ACC112 (cell line): ENCODE measurements around the gene P2RX5.
"Not testable (repeated sequence)": the region's sequence is repeated elsewhere in the genome, so short reads cannot be mapped to it uniquely, and the experiment has no call there.

Experiments
- H2AFZ ChIP-seq: fragments of 200-600 bp; sonication (generic); one replicate; pipeline ENCODE4 v1.6.0; 2017; ENCODE audit warnings: antibody characterized with exemption, low read length; ENCODE audit not compliant: unreplicated experiment
- H3K27ac ChIP-seq: fragments of 200-600 bp; sonication (generic); 2 replicates; pipeline ENCODE4 v1.5.1; 2014; ENCODE audit warnings: low read depth, mild to moderate bottlenecking, antibody characterized with exemption, low read length, moderate library complexity
- H3K27me3 ChIP-seq: fragments of 200-600 bp; sonication (generic); 2 replicates; pipeline ENCODE4 v1.6.1; 2014; ENCODE audit warnings: mild to moderate bottlenecking, antibody characterized with exemption, low read length, moderate library complexity, mixed read lengths; ENCODE audit not compliant: insufficient read depth
- H3K36me3 ChIP-seq: fragments of 200-600 bp; sonication (generic); 2 replicates; pipeline ENCODE4 v1.6.1; 2016; ENCODE audit warnings: mild to moderate bottlenecking, antibody characterized with exemption, low read length, moderate library complexity, mixed read lengths; ENCODE audit not compliant: insufficient read depth
- H3K4me1 ChIP-seq: fragments of 200-600 bp; sonication (generic); one replicate; pipeline ENCODE4 v1.6.1; 2016; ENCODE audit warnings: low read length, mixed read lengths; ENCODE audit not compliant: insufficient read depth, unreplicated experiment, control insufficient read depth
- H3K4me3 ChIP-seq: fragments of 200-600 bp; sonication (generic); 2 replicates; pipeline ENCODE4 v1.5.1; 2014; ENCODE audit warnings: mild to moderate bottlenecking, low read depth, low read length
- H3K79me2 ChIP-seq: fragments of 200-600 bp; sonication (generic); one replicate; pipeline ENCODE4 v1.6.0; 2016; ENCODE audit warnings: low read length; ENCODE audit not compliant: control insufficient read depth, unreplicated experiment, insufficient read depth

Gene P2RX5

DNA sequence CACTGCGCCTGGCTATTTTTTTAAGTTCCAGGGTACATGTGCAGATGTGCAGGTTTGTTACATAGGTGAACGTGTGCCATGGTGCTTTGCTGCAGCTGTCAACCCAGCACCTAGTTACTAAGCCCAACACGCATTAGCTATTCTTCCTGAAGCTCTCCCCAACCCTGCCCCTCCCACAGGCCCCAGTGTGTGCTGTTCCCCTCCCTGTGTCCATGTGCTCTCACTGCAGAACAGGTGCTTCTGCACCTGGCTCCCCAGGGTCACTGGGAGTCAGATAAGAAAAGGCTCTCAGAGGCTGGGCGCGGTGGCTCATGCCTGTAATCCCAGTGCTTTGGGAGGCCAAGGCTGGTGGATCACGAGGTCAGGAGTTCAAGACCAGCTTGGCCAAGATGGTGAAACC is 33.9 kb upstream of the P2RX5 start:
- Histone ChIP-seq H3K4me3 (no peak overlapping the region), H3K4me1 (peaks cover 24% of the 10 kb centered on the region), H3K36me3 (no peaks in the 10 kb centered on the region)

DNA sequence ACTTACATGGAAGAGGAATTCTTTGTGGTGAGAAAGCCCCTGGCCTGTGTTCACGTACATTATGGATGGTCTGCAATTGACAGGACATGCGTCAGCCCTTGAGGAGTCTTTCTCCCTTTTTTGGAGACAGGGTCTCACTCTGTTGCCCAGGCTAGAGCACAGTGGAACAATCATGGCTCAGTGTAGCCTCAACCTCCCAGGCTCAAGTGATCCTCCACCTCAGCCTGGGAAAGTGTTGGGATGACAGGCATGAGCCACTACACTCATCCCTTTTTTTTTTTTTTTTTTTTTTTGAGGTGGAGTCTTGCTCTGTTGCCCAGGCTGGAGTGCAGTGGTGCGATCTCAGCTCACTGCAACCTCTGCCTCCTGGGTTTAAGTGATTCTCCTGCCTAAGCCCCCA is 32.1 kb upstream of the P2RX5 start:
- peaks cover 40% of the 10 kb centered on the region for H3K79me2 ChIP-seq

More for the DNA sequence above, 33.9 kb upstream of the P2RX5 start:
- no peak overlapping the region for H3K27ac ChIP-seq
- peaks cover 25% of the 10 kb centered on the region for H3K79me2 ChIP-seq
- no peak overlapping the region for H2AFZ ChIP-seq
- H3K27me3 ChIP-seq: no peaks in the 10 kb centered on the region

DNA sequence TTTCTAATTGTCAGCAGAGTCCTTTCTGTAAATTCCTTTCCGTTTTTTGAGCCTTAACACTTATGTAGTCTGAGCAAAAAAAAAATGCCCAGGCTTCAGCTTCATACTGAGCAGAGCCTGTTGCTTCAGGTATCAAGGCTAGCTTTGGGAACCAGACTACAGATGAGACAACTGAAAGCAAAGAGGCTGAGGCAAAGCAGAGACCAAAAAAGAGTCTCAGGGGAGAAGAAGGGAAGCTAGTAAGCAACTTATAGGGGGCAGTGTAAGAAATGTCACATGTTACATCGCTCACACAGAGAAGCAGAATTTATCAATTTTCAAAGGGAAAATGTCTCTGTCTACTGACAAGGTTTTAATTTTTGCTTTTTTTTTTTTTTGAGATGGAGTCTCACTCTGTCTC is 31.1 kb upstream of the P2RX5 start:
- Histone ChIP-seq H3K36me3 (no peaks in the 10 kb centered on the region), H3K27ac (no peak overlapping the region), H3K4me3 (no peak overlapping the region), H3K4me1 (peaks cover 21% of the 10 kb centered on the region), H3K79me2 (peaks cover 48% of the 10 kb centered on the region), H3K27me3 (no peaks in the 10 kb centered on the region), H2AFZ (no peak overlapping the region)

More for the DNA sequence above, 32.1 kb upstream of the P2RX5 start:
- peaks cover 25% of the 10 kb centered on the region for H3K4me1 ChIP-seq
- not testable (repeated sequence) for H3K36me3 ChIP-seq, H3K27me3 ChIP-seq, H3K4me3 ChIP-seq, H2AFZ ChIP-seq, H3K27ac ChIP-seq

DNA sequence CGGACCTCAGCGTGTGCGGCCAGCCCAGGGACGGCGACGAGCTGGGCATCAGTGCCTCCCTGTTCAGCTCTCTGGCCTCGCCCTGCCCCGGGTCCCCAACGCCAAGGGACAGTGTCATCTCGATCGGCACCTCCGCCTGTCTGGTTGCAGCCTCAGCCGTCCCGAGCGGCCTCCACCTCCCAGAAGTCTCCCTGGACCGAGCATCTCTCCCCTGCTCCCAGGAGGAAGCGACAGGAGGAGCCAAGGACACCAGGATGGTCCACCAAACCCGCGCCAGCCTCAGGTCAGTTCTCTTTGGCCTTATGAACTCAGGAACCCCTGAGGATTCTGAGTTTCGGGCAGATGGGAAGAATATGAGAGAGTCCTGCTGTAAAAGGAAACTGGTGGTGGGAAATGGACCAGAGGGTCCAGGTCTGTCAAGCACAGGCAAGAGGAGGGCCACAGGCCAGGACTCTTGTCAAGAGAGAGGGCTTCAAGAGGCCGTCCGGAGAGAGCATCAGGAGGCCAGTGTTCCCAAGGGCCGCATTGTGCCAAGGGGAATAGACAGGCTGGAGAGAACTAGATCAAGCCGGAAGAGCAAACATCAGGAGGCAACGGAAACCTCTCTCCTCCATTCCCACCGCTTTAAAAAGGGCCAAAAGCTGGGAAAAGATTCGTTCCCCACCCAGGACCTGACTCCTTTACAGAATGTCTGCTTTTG is 28.6 kb upstream of the P2RX5 start:
- Histone ChIP-seq H2AFZ (peak overlapping the region; percentile 58), H3K27ac (0 out of 2 replicates have a peak overlapping the region, but pooled peaks have one; percentile 1), H3K27me3 (no peaks in the 10 kb centered on the region), H3K4me3 (peak overlapping the region; percentile 92), H3K4me1 (peaks cover 28% of the 10 kb centered on the region), H3K36me3 (no peaks in the 10 kb centered on the region), H3K79me2 (peaks cover 48% of the 10 kb centered on the region)

DNA sequence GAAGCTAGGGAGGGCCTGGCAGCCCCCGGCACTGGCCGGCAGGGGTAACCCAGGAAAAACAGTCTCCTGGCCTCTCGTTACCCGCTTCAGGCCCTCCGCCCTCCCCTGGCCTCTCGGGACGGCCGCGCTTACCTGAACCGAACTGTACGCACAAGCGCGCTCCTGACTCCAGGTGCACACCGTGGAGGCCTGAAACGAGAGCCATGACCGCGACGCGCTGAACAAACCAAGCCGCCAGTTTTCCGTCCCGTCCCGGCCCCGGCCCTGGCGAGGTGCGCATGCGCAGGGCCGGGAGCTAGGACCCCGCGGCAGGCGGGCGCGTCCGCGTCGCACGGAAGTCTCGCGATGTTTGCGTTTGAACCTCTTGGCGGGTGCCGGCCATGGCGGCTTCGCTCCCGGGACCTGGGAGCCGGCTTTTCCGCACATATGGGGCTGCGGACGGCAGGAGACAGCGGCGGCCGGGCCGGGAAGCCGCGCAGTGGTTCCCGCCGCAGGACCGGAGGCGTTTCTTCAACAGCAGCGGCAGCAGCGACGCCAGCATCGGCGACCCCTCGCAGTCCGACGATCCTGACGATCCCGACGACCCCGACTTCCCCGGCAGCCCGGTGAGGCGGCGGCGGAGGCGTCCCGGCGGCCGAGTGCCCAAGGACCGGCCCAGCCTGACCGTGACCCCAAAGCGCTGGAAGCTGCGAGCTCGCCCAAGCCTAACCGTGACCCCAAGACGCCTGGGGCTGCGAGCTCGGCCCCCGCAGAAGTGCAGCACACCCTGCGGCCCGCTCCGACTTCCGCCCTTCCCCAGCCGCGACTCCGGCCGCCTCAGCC is 27.8 kb upstream of the P2RX5 start, which contains the start of gene HASPIN:
HASPIN (plus strand) TSS at position 348 of the 822 bp plus-strand sequence; CDS start at position 381, 33 bp downstream.
- peak within 1 kb of the TSS; percentile 92 for H3K4me3 ChIP-seq

DNA sequence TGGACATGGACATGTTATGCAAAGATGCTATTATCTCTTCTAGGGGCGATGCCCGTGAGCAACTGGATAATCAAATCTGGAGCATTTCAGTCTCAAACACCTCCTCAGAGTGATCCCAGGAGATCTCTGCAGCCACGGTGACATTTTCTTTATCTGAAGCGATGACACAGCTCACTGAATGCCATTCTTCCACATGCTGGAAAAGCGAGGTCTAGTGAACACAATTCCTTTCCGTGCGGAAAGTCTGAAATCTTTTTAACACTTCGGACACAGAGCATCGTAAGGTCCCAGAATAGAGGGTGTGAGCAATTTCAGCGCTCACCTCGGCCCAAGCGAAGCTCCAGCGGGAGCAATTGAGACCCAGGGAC is 27.2 kb upstream of the P2RX5 start:
- Histone ChIP-seq H2AFZ (peak overlapping the region; percentile 87), H3K27me3 (no peaks in the 10 kb centered on the region), H3K27ac (peak overlapping the region; percentile 30), H3K79me2 (peaks cover 51% of the 10 kb centered on the region), H3K4me3 (peak overlapping the region; percentile 92), H3K4me1 (peaks cover 31% of the 10 kb centered on the region), H3K36me3 (peaks cover 7% of the 10 kb centered on the region; the same call in 1 of the 2 replicates)

More for the DNA sequence above, 27.8 kb upstream of the P2RX5 start, which contains the start of gene HASPIN:
- H3K4me1 ChIP-seq: peaks cover 31% of the 10 kb centered on the region
- H2AFZ ChIP-seq: peak within 1 kb of the TSS; percentile 87
- H3K79me2 ChIP-seq: peaks cover 51% of the 10 kb centered on the region
- no peaks in the 10 kb centered on the region for H3K27me3 ChIP-seq
- H3K27ac ChIP-seq: peak within 1 kb of the TSS; percentile 30
- peaks cover 3% of the 10 kb centered on the region; the same call in 1 of the 2 replicates for H3K36me3 ChIP-seq

DNA sequence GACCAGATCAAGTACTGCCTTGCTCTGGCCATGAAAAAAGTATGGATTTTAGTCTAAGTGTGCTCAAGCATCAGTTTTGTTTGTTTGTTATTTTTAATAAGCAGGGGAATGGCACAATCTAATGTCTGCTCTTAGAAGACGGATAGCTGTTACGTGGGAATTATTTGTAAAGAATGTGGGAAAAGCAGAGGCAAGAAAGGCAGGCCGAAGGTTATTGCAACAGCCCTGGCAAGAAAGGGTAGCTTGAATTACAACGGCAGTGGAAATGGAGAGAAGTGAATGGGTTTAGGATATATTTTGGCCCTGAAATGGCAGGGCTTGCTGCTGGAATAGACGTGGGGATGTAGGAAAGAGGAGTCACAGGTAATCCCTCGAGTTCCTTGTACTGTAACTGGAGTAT is 26.8 kb upstream of the P2RX5 start:
- Histone ChIP-seq H3K27ac (peak overlapping the region; percentile 30; the same call in 1 of the 2 replicates), H3K4me3 (peak overlapping the region; percentile 92), H3K79me2 (peaks cover 48% of the 10 kb centered on the region), H2AFZ (peak overlapping the region; percentile 87), H3K36me3 (peaks cover 10% of the 10 kb centered on the region; the same call in 1 of the 2 replicates), H3K4me1 (peaks cover 31% of the 10 kb centered on the region), H3K27me3 (no peaks in the 10 kb centered on the region)

DNA sequence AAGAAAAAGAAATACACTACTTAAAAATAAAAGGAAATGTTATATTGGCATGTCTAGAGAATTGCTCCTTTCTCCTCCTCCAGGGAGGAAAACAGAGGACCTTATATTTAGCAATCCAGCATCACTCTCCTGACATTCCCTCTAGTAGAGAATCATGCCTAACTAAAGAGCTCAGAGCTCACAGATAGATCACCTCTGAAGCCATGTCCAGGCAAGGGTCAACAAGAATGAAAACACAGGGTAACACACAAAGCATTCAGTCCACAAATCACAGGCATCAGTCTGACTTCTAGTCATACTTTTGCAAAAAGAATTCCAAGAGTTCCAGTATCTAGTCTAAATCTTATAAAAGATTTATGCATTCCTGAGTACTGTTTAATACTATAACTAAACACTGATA is 23.3 kb upstream of the P2RX5 start:
- Histone ChIP-seq H3K79me2 (peaks cover 20% of the 10 kb centered on the region), H3K4me3 (no peak overlapping the region), H3K27me3 (no peaks in the 10 kb centered on the region), H3K4me1 (peaks cover 21% of the 10 kb centered on the region), H3K36me3 (peaks cover 34% of the 10 kb centered on the region), H2AFZ (no peak overlapping the region), H3K27ac (no peak overlapping the region; the same call in 1 of the 2 replicates)

DNA sequence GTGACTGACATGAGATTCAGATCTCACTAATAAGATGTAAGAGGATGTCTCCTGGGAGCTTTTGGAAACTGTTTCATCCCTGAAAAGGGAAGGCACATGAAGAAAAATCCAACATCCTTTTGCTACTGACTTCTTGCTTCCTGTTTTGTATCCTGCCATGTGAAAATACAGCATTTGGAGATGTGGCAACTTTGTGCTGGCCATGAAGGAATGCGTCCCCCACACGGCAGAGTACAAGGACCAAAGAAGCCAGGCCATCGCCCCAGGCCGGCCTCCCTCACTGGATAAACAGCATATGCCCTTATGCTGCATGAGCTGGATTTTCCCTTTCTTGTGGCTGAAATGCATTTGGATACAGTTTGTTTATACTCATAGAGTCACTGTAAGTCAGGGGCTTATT is 22.2 kb upstream of the P2RX5 start:
- no peak overlapping the region for H3K4me3 ChIP-seq
- H2AFZ ChIP-seq: no peak overlapping the region
- H3K36me3 ChIP-seq: peaks cover 34% of the 10 kb centered on the region
- no peaks in the 10 kb centered on the region for H3K27me3 ChIP-seq
- H3K4me1 ChIP-seq: peaks cover 21% of the 10 kb centered on the region
- H3K79me2 ChIP-seq: peaks cover 12% of the 10 kb centered on the region
- H3K27ac ChIP-seq: no peak overlapping the region

DNA sequence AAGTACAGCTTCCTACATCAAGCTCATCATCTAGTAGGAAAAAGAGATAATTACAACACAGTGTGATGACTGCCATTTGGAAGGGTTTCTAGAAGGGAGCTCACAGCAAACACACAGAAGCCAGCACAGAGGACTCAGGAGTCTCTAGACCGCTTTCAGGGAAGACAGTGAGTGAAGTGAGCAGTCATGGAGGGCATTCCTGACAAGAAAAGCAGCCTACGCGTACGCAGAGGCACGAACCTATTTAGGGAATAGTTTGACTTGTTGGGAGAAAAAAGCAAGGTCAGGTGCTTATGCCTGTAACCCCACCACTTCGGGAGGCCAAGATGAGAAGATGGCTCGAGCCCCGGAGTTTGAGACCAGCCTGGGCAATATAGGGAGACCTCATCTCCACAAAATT is 19.3 kb upstream of the P2RX5 start:
- Histone ChIP-seq H3K27me3 (no peaks in the 10 kb centered on the region), H3K4me1 (peaks cover 16% of the 10 kb centered on the region), H3K36me3 (peaks cover 34% of the 10 kb centered on the region), H3K27ac (no peak overlapping the region), H3K79me2 (peaks cover 3% of the 10 kb centered on the region), H2AFZ (no peak overlapping the region), H3K4me3 (no peak overlapping the region)
